Activated T-cell treated with anti-CD3 and anti-CD28 coated beads, Interleukin-2, amount 50 U/mL, for 72 hours (primary cell): ENCODE results near the gene SPCS3. TPM values are rescaled to one million over a fixed set of nuclear protein-coding genes. Genes with fewer than 3 reads are reported as not detected.
"Not testable (repeated sequence)": the region's sequence is repeated elsewhere in the genome, so short reads cannot be mapped to it uniquely, and the experiment has no call there.

Experiments used
- ATAC-seq, 2 donors: fragments of 150-1000 bp; cut with Tn5 transposase; replicated peaks in 1 of 2; 2 replicates each; pipeline ENCODE4 v1.10.0; 2021; ENCODE audit warnings: moderate library complexity in 2 of 2, mild to moderate bottlenecking in 1 of 2
- DNase-seq, 2 donors: peaks; one replicate each; pipeline ENCODE4 v3.0.0; 2021 to 2022; ENCODE audit warnings: mixed read lengths in 1 of 2
- H3K27ac Mint-ChIP-seq: one replicate; pipeline ENCODE4 v1.8.0; 2022; ENCODE audit warnings: mild to moderate bottlenecking, moderate library complexity, mixed read lengths
- H3K27me3 Mint-ChIP-seq: one replicate; pipeline ENCODE4 v1.8.0; 2022; ENCODE audit warnings: low read depth, mixed read lengths
- H3K36me3 Mint-ChIP-seq, 2 donors: one replicate each; pipeline ENCODE4 v1.8.0; 2022; ENCODE audit warnings: mixed read lengths in 2 of 2, mild to moderate bottlenecking in 1 of 2; ENCODE audit not compliant: insufficient read depth in 2 of 2
- H3K4me1 Mint-ChIP-seq: one replicate; pipeline ENCODE4 v1.8.0; 2022; ENCODE audit warnings: low read depth, mixed read lengths
- H3K4me3 Mint-ChIP-seq, 2 donors: one replicate each; pipeline ENCODE4 v1.8.0; 2022; ENCODE audit warnings: mild to moderate bottlenecking in 2 of 2, mixed read lengths in 2 of 2, moderate library complexity in 2 of 2
- H3K9me3 Mint-ChIP-seq, 2 donors: one replicate each; pipeline ENCODE4 v1.8.0; 2022; ENCODE audit warnings: mixed read lengths in 2 of 2
- total RNA-seq, 2 donors: library from RNA; stranded (reverse); gene quantifications; one replicate each; pipeline ENCODE4 v1.2.3, GENCODE V29; 2022

Gene SPCS3
- total RNA-seq, 2 donors from 2014 or later: 115 to 145 TPM

DNA sequence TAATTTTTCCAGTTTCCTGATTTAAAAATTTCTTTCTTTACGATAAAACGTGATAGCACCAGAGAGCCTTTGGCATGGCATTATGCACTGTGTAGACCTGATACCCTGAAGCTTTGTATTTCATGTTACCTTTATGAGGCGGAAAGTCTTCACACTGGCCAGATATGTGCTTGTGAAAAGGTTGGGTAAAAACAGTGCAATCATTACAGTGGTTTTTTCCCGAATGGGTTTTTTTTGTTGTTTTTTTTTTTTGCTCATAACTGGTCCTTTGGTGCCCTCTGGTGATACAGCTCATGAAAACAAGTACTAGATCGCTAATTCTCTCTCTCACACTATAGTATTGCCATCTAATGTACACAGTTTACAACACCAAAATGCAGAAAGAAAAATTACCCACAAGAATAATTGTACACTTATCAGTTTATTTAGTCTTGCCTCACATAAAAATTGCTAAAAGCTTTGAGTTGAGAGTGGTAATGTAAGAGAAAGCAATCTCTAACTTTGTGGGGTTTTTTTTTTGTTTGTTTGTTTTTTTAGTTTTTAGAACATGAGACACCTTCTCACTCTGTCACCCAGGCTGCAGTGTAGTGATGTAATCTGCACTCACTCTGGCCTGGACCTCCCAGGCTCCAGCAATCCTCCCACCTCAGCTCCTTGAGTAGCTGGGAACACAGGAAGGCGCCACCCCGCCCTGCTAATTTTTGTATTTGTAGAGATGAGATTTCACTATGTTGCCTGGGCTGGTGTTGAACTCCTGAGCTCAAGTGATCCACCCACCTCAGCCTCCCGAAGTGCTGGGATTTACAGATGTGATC is 21.3 kb downstream of the SPCS3 start:
- ATAC-seq (peak; percentile 50 to 54), DNase-seq (peak in 1 of 2 donors; percentile 22)
- no peak overlapping the region for H3K4me3 Mint-ChIP-seq
- no peaks in the 10 kb centered on the region for H3K27me3 Mint-ChIP-seq
- no peaks in the 10 kb centered on the region for H3K4me1 Mint-ChIP-seq
- no peak overlapping the region for H3K27ac Mint-ChIP-seq
- peaks cover 9 to 12% of the 10 kb centered on the region in 2 donors for H3K36me3 Mint-ChIP-seq
- H3K9me3 Mint-ChIP-seq: peaks cover 3 to 8% of the 10 kb centered on the region in 2 donors

DNA sequence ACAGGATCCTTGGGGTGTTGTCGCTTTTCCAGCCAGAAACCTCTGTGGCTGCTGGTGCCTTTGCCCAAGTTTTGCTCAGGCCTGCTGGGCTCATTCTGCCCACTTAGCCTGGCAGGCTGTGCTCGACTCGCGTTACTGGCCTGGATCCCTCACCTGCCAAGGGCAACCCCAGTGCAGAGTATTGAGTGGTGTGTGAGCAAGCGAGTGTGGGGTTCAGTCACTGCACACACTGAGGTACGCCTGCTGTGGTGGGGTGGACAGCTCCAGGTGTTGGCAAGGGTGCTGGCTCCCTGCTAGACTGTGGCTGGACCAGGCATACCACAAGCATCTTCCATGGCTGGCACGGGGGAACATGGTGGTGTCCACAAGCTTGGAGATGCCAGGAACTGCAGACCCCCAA is 22.6 kb downstream of the SPCS3 start:
- DNase-seq (no peak), ATAC-seq (no peak)
- H3K9me3 Mint-ChIP-seq: peaks cover 3 to 8% of the 10 kb centered on the region in 2 donors
- H3K36me3 Mint-ChIP-seq: peaks cover 9 to 12% of the 10 kb centered on the region in 2 donors
- no peaks in the 10 kb centered on the region for H3K4me1 Mint-ChIP-seq
- no peak overlapping the region for H3K27ac Mint-ChIP-seq
- no peak overlapping the region for H3K4me3 Mint-ChIP-seq
- H3K27me3 Mint-ChIP-seq: no peaks in the 10 kb centered on the region

DNA sequence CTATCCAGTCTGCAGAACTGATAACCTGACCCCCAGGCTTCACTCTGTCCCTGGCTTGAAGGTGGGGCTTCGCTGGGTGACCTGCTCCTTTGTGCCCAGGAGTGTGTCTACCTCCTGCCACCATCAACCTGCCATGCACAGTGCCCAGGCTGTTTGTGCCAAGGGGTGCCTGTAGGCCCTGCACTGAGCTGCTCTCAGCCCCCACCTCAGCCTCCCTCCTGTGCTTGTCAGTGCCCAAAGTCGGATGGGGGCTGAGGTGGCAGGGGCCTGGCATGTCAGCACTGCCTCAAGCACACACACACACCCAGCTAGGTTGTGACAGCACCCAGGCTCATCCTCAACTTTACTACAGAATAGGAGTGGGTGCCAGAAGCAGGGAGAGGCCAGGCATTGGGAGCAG is 23.5 kb downstream of the SPCS3 start:
- H3K36me3 Mint-ChIP-seq: peaks cover 9 to 12% of the 10 kb centered on the region in 2 donors

DNA sequence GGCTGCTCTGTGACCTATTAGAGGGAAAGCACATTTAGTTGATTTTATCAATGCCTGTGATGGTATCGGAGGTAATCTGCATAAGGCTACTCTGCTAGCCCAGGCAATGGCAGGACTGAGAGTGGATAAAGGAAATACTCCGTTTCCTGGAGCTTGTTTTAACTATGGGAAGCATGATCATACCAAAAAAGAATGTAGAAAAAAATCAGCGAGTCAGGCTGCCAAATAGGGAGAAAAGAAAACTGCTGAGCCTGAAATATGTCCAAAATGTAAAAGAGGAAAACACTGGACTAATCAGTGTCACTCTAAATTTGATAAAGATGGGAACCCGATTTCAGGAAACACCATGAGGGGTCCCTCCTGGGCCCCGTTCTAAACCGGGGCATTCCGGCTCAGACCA is 25.6 kb downstream of the SPCS3 start:
- H3K27me3 Mint-ChIP-seq, H3K4me3 Mint-ChIP-seq, DNase-seq, H3K4me1 Mint-ChIP-seq, H3K27ac Mint-ChIP-seq, ATAC-seq, H3K9me3 Mint-ChIP-seq: not testable (repeated sequence)
- peaks cover 9 to 12% of the 10 kb centered on the region in 2 donors for H3K36me3 Mint-ChIP-seq

More for the DNA sequence above, 23.5 kb downstream of the SPCS3 start:
- DNase-seq (no peak), ATAC-seq (no peak)
- H3K4me3 Mint-ChIP-seq: no peak overlapping the region
- no peaks in the 10 kb centered on the region for H3K4me1 Mint-ChIP-seq
- no peak overlapping the region for H3K27ac Mint-ChIP-seq
- peaks cover 3 to 8% of the 10 kb centered on the region in 2 donors for H3K9me3 Mint-ChIP-seq
- no peaks in the 10 kb centered on the region for H3K27me3 Mint-ChIP-seq

DNA sequence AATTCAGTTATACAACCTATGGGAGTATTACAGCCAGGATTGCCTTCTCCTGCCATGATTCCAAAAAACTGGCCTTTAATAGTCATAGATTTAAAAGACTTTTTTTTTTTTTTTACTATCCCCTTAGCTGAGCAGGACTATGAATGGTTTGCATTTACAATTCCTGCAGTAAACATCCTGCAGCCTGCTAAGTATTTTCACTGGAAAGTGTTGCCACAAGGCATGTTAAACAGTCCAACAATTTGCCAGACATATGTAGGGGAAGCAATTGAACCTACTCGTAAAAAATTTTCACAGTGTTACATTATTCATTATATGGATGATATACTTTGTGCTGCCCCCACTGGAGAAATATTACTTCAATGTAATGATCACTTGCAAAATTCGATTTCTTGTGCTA is 27.1 kb downstream of the SPCS3 start:
- H3K36me3 Mint-ChIP-seq: peaks cover 10 to 12% of the 10 kb centered on the region in 2 donors
- ATAC-seq, H3K27me3 Mint-ChIP-seq, H3K4me3 Mint-ChIP-seq, H3K4me1 Mint-ChIP-seq, DNase-seq, H3K9me3 Mint-ChIP-seq, H3K27ac Mint-ChIP-seq: not testable (repeated sequence)

DNA sequence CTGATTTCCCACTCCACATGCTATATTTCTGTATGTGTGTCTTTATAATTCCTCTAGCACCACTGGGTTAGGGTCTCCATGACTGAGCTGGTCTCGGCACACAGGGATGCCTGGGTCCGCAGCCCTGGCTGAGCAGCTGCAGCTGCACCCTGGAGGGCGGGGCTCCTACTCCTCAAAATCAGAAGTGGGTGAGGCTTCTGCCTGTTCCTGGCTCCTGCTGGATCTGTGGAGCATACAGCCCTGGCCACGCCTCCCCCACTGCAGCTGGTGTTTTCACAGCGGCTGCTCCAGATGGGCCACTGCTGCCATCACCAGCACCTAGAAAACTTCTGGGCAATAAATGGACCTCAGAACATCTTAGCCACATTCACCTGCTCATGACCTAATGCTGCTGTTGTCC is 30.9 kb downstream of the SPCS3 start:
- H3K27ac Mint-ChIP-seq: no peak overlapping the region
- ATAC-seq (no peak), DNase-seq (no peak)
- H3K36me3 Mint-ChIP-seq: peaks cover 0 to 3% of the 10 kb centered on the region in 2 donors
- H3K9me3 Mint-ChIP-seq: no peaks in the 10 kb centered on the region
- H3K4me1 Mint-ChIP-seq: no peaks in the 10 kb centered on the region
- H3K4me3 Mint-ChIP-seq: no peak overlapping the region
- no peaks in the 10 kb centered on the region for H3K27me3 Mint-ChIP-seq

DNA sequence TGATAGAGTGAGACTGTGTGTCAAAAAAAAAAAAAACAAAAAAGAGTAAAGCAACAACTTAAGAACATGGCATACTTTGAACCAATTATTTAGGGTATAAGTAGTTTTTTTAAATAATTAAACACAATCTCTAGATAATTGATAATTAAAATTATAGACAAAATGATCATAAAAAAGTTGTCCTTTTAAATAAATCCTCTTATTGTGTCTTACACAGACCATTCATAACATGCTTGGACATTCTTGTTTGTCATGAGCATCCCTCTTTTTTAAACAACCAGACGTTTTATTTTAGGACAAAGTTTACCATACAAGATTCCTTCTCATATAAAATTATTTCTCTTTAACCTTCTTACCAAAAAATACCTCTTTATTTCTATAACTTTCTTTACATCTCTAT is 35.1 kb downstream of the SPCS3 start:
- H3K4me1 Mint-ChIP-seq: no peaks in the 10 kb centered on the region
- H3K9me3 Mint-ChIP-seq: no peaks in the 10 kb centered on the region
- H3K4me3 Mint-ChIP-seq: no peak overlapping the region
- no peak overlapping the region for H3K27ac Mint-ChIP-seq
- H3K27me3 Mint-ChIP-seq: no peaks in the 10 kb centered on the region
- ATAC-seq (no peak), DNase-seq (no peak)
- H3K36me3 Mint-ChIP-seq: peaks cover 0 to 3% of the 10 kb centered on the region in 2 donors

DNA sequence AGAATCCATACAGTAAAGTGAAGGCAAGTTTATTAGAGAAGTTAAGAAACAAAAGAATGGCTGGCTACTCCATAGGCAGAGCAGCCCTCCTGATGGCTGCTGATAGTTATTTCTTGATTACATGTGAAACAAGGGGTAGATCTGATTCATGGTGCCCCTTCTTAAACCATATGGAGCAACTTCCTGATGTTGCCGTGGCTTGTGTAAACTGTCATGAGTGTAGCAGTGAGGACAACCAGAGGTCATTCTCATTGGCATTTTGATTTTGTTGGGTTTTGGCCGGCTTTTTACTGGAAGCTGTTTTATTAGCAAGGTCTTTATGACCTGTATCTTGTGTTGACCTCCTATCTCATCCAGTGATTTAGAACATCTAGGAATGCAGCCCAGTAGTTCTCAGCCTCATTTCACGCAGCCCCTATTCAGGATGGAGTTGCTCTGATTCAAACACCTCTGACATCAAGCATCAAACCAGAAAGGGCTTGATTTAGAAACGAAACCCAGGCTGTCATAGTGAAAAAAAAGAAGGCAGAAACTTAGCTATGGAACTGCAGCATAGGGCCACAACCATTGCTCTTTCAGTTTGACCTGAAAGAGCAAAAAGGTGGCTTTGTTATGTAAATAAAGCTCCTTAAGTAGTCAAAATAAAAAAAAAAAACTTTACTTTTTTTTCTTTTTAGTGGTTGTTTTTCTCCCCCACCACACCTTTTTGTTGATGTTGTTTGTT is 37.8 kb downstream of the SPCS3 start:
- no peaks in the 10 kb centered on the region for H3K9me3 Mint-ChIP-seq
- ATAC-seq (peak in 1 of 2 donors; percentile 69), DNase-seq (no peak)
- peaks cover 0 to 2% of the 10 kb centered on the region in 2 donors for H3K36me3 Mint-ChIP-seq
- H3K4me1 Mint-ChIP-seq: no peaks in the 10 kb centered on the region
- H3K27me3 Mint-ChIP-seq: no peaks in the 10 kb centered on the region
- H3K27ac Mint-ChIP-seq: no peak overlapping the region
- H3K4me3 Mint-ChIP-seq: no peak overlapping the region

DNA sequence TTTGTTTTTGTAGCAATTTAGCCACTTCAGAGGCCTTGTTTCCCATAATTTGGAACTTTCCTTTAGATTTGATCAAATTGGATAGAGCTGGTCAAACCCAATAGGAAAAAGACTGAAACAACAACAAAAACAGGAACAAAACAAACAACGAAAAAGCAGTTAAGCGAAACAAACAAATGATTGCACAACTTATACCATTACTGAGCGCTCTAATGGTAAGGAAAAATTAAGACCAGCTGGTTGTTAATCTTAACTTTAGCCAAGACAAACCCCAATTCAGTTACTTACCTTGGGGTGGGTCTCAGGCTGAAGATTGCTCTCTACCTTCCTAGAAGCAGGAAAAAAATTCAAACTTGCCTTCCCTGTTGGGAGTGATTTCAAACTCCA is 38.3 kb downstream of the SPCS3 start:
- no peak for ATAC-seq
- peaks cover 0 to 2% of the 10 kb centered on the region in 2 donors for H3K36me3 Mint-ChIP-seq
- H3K27ac Mint-ChIP-seq: no peak overlapping the region
- H3K4me3 Mint-ChIP-seq: no peak overlapping the region
- no peaks in the 10 kb centered on the region for H3K4me1 Mint-ChIP-seq
- no peaks in the 10 kb centered on the region for H3K9me3 Mint-ChIP-seq
- no peaks in the 10 kb centered on the region for H3K27me3 Mint-ChIP-seq
- no peak for DNase-seq

DNA sequence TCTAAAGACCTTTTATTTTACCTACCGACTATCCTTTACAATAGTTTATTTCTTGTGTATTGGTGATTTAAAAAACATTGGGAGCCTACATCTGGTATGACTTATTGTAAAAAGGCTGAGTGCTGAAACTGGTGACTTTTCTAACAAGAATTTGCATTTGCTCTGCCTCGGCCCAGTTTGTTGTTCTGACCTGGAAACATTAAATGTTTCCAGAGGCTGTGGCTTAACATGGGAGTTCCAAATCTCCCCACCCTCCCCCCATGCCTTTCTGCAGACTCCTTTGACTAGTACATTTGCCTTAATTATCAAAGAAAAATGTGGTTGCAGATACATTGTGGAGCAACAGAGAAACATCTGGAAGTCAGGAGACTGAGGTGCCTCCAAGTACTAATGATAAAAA is 39.8 kb downstream of the SPCS3 start:
- Mint-ChIP-seq H3K9me3 (no peaks in the 10 kb centered on the region), H3K4me1 (no peaks in the 10 kb centered on the region), H3K4me3 (no peak overlapping the region), H3K36me3 (no peaks in the 10 kb centered on the region), H3K27me3 (no peaks in the 10 kb centered on the region), H3K27ac (no peak overlapping the region)
- DNase-seq (no peak), ATAC-seq (no peak)

DNA sequence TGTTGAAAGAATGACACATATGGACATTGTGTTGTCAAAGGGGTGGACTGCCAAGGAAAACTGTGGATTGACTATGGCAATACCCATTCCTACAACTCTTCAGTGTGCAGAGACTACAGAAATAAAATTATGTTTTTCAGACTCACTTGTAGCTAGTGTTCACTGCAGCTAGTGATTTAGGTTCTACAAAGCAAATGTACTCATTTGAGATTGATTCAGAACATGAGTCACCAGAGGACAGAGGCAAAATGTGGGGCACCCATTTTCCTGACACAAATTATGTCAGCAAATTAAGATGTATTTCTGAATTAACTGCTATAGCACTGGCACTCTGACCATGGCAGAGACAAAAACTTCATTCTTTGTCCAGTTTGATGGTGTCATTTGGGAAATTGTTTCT is 40.7 kb downstream of the SPCS3 start:
- Mint-ChIP-seq H3K27me3 (no peaks in the 10 kb centered on the region), H3K4me3 (no peak overlapping the region), H3K9me3 (no peaks in the 10 kb centered on the region), H3K4me1 (no peaks in the 10 kb centered on the region), H3K27ac (no peak overlapping the region), H3K36me3 (no peaks in the 10 kb centered on the region)
- no peak for DNase-seq
- ATAC-seq: peak in 1 of 2 donors; percentile 39

DNA sequence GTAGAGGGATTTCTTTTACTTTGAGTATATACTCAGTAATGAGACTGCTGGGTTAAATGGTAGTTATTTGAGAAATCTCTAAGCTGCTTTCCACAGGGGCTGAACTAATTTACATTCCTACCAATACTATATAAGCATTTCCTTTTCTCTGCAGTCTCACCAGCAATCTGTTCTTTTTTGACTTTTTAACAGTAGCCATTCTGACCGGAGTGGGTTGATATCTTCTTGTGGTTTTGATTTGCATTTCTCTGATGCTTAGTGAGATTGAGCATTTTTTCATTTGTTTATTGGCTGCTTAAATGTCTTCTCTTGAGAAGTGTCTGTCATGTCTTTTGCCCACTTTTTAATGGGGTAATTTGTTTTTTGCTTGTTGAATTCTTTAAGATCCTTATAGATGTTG is 43.3 kb downstream of the SPCS3 start:
- no peak overlapping the region for H3K27ac Mint-ChIP-seq
- peaks cover 0 to 4% of the 10 kb centered on the region in 2 donors for H3K9me3 Mint-ChIP-seq
- H3K27me3 Mint-ChIP-seq: no peaks in the 10 kb centered on the region
- H3K4me1 Mint-ChIP-seq: no peaks in the 10 kb centered on the region
- no peak for DNase-seq
- H3K36me3 Mint-ChIP-seq: no peaks in the 10 kb centered on the region
- no peak overlapping the region for H3K4me3 Mint-ChIP-seq
- ATAC-seq: no peak

DNA sequence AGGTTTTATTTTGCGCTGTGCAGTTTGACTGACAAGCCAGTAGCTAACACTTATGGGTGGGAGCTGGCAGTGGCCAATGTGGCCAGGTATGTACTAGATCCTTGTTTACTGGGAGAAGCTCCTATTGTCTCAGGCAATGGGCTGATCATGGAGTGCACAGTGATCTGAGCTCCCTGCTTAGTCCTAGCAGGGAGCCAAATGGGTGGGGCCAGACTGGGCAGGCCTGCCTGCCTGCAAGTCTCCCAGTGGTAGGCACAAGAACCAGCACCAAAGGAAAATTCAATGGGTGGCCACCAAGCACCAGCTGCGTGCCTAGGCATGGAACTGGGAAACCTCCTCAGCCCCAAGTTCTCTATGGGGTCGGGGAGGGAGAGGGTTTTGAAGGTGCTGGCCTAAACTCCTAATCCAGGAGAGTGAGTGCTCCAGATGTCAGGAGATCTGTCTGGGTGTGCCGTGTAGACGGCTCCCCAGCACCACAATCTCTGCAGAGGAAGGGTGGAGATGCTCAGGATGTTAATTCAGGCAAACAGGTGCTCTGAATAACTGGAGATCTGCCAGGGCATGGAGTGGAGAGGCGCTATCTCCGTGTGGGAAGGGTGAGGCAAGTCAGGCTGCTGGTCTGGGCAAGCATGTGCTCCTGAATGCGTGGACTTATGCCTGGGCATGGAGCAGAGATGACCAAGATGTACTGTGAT is 48.2 kb downstream of the SPCS3 start:
- H3K36me3 Mint-ChIP-seq: no peaks in the 10 kb centered on the region
- peaks cover 0 to 4% of the 10 kb centered on the region in 2 donors for H3K9me3 Mint-ChIP-seq
- no peaks in the 10 kb centered on the region for H3K4me1 Mint-ChIP-seq
- no peaks in the 10 kb centered on the region for H3K27me3 Mint-ChIP-seq
- H3K4me3 Mint-ChIP-seq: no peak overlapping the region
- H3K27ac Mint-ChIP-seq: no peak overlapping the region
- ATAC-seq (no peak), DNase-seq (no peak)
